ENCODE measurements around the gene SLC14A1.

The SLC14A1 gene

DNA sequence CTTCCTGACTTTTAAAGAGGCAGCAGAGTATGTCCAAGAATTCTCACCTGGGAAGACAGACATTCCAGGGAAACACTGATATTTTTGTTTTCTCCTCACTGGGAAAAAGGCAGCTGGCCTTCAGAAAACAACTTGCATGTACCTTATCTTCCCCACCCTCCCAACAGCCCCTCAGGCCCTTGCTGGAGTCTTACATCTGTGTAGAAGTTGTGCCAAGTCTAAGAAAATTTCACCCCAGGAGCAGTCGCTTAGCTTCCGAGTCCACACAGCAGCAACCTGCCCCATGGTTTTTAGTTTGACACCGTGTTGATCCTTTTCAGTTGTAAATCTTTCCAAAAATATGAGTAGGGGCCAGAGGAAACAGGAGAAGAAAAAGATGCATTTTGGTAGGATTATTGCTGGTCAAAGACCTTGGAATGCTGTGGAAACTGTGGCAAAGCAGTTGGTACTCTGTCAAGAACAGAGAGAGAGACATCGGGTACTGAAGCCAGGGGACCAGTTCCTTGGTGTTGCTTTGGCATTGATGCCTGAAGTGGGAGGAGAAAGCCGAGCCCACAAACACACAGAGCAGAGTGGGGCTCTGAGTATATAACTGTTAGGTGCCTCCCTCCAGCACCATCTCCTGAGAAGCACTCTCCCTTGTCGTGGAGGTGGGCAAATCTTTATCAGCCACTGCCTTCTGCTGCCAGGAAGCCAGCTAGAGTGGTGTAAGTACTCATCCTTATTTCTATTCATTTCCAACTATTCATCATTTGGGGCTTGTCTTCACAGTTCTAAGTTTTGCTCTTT is at the start of gene SLC14A1:
Gene SLC14A1, plus strand, starts transcription at position 615 of the 789 bp plus-strand sequence. CDS start 6,140 bp downstream, outside the sequence.
- DNase-seq (ENCODE audit: low spot score), result no peak

DNA sequence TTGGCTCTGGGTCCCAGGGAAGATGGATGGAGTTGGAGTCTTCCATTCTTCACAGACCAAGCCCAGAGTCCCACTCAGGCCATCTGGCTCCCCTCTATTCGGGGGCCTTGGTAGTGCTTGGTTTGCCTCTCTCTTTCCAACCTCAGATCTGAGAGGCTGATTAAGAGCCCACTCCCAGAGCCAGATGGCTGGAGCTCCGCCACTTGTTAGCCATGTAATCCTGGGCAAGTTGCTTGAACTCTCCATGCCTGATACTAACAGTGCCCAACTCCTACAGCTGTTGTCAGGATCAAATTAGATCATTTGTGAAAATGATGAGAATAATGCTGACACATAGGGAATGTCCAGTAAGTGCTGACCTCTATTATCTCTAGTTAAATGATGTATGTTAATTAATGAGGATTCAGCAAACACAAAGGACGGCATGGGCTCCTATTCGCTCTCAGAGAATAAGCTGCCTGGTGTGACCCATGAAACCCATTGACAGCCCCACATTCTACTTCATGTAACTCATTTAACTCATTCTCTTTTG is 46.6 kb upstream of the SLC14A1 start:
- no peak for DNase-seq (ENCODE audit: low spot score)

DNA sequence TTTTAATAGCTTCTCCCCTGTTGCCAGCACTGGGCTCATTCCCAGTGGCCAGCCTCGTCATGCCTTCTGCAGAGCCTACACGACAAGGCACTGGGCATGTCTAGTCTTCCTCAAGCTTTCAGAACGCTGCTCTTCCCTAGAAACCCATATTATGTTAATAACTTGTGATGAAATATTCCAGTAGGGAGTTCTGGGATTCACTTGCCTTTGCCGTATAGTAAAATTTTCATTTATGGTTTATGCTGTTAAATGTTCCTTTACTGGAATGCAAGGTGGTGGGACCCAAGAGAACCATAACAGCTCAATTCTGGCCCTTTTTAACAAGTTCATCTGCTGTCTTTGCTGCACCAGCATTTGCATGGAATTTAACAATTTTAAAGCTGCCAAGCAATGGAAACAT is 45.5 kb upstream of the SLC14A1 start:
- no peak for DNase-seq (ENCODE audit: low spot score)

DNA sequence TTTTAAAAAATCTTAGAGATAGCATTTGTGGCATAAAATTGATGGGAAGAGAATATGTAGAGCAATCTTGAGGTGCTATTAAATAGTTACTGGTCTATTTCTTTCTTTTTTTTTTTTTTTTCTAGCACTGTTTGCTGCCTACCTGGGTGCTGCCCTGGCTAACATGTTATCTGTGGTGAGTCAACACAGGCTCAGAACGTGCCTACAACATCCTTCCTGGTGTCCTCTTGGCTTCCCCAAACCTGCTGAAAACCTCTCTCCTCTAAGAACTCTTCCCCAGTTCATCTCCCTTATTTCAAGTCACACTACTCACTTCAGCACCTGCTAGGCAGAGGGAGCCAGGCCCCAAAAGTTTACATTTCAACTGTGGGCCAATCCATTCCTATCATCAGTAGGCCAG is 45.1 kb upstream of the SLC14A1 start:
- DNase-seq (ENCODE audit: low spot score), result no peak

DNA sequence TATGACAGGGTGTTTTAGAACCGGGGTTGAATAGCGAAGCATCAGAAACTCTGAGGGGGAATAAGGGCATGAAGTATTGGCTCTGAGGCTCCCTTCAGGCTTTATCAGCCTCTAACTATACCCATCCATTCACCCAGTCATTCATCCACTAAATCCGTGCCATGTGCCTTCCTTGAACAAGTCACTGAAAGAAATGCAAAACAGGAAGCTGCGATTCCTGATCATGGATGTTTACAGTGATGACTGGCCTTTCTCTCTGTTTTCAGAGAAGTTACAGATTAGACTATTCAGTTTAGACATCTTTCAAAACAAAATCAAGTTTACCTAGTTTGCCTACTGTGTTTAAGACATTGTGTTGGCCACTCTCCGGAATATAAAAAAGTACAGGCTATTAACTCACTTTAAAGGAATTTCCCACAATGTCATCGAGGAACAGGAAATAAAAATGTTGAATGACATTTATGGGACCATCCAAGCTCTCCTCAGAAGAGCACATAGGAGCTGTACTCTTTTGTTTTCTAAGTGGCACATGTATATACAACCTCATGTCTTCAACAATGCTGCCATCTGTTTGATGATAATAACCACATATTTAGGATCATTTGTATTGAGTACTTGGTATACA is 43.8 kb upstream of the SLC14A1 start:
- no peak for DNase-seq (ENCODE audit: low spot score)

DNA sequence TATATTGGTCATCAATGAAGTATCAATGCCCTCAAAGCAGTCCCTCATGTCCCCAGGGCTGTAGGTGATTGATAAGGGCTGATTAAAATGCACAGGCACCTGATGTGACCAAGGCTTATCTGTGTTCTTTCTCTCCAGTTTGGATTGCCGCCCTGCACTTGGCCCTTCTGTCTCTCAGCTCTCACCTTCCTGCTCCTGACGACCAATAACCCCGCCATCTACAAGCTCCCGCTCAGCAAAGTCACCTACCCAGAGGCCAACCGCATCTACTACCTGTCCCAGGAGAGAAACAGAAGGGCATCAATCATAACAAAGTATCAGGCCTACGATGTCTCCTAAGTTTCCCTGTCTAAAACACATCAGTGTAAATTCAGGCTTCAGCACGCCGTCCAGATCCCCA is 41.8 kb upstream of the SLC14A1 start:
- DNase-seq (ENCODE audit: low spot score), result no peak

DNA sequence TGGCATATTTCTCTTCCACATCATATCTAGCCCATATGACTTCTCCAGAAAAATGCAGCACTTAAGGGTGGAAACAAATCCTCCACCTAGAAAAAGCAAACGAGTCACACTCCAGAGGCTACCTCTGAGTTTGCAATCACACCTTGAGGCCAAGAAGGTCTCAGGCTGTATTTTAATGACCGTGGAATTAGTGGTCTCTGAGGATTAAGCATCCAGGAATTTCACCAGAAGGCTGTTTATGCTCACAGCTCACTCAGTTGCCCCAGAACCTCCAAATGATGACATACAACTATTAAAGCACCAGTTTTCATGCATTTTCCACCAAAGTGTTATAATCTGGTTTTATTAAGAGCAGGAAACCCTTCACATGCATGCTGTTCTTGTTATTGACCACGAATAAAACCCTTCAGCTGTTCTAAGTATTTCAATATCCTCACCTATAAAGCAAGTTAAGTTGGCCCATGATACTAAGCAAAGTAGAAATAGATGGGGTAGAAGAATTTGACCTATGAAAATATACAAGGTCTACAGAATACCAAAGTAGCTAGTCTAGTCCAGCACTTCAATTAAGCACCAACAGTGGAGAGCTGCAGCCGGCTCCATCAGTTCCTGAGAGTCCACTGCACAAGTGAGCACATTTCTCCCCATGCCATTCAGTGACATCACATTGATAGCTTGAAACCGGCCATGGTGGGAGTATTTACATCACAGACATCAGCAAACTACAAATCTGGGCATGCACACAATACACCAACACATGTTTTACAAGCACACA is 39.5 kb upstream of the SLC14A1 start:
- no peak for DNase-seq (ENCODE audit: low spot score)

DNA sequence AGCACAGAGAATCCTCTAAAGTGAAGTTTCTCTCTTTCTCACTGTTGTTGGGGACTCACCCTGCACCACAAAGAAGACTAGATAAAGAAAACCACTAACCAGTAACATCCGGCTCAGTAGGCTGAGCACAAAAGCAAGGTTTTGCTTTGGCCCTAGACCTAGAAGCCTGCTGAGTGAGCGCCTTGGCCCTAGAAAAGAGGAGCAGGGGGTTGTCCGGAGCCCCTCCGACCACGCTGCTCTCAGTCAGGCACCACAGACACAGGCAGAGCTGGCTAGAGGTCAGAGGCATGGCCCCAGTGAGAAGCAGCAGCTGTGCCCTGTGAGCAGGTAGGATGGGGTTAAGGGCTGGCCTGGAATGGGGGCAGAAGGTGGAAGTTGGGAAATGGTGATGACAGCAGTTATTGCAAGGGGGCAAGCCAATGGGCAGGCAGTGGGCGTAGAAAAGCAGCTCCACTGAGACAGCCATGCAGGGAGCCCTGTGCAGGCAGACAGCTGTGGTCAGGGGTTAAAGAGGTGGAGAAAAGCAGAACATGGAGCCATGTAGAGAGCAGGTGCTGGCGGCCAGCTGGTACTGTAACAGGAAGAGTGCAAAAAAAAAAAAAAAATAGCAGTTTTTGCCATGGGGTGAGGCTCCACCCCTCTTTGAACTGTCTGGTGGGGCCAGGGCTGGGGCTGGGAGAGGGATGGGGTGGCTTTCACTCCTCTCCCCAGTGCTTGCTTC is 36.9 kb upstream of the SLC14A1 start:
- DNase-seq (ENCODE audit: low spot score), result no peak

DNA sequence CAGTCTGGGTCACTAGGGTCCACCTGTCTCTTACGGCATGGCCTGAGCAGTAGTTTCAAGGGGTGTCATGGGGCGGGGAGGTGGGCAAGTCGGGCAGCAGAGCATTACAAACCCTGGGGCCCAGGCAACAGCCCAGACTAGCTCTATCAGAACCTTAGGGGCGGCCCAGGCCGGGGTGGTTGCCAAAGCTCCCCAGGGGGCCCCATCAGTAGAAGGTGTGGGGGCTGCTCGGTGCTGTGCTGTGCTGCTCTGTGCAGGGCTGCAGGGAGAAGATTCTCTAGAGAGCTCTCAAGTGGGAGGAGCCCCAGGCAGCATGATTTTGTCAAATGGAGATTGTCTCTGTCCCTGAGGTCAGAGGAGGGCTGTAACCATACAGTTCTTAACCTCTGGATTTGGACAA is 36.4 kb upstream of the SLC14A1 start:
- no peak for DNase-seq (ENCODE audit: low spot score)

DNA sequence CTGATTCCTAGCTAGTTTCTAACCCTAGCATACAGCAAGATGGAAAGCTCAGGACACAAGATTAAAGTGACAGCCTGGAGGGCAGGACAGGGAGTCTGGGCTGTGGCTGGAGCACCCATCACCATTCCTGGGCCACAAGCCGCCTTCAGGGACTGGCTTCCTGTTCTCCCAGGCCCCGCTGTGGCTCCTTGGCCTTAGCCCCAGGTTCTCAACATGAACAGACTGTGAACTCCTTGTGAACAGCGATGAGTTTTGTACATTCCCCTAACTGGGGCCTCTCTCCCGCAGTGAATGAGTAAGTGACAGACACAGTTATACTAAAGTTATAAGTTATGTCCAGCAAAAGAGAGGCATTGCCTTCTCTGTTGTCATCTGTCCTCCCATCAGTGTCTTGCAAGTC is 35.9 kb upstream of the SLC14A1 start:
- no peak for DNase-seq (ENCODE audit: low spot score)

DNA sequence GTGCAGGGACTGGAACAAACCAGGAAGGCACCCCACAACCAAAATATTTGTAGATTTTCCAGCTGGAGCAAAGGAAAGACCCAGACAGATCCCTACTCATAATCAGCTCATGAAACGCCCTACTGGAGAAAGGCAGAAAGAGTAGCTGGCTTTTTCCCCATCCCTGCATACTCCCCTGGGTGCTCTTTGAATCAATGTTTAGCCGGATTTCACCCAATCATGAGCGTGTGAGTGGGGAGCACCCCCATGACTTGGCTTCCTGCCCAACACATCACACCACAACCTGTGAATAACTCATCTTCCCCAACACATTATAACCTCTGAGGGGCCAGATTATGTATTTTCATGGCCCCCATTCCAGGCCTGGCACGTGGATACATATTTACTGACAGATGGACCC is 35.1 kb upstream of the SLC14A1 start:
- no peak for DNase-seq (ENCODE audit: low spot score)

DNA sequence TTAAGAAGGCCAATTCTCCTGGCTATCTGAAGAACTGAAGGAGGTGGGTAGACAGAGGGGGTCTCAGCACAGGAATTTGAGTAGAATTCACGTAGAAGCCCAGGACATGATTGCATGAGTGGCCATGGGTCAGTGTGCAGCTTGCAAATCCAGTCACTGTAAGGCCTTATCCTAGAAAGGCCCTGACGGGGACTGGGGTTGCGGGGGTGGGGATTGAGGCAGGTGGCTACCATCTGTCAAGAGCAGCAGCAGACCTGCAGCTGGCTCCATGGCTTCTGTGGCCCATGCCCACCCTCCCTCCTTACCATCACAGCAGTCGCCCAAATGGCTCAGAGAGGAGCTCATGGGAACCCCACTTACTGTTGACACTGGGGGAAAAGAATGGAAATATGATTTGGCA is 34.6 kb upstream of the SLC14A1 start:
- DNase-seq (ENCODE audit: low spot score), result no peak

DNA sequence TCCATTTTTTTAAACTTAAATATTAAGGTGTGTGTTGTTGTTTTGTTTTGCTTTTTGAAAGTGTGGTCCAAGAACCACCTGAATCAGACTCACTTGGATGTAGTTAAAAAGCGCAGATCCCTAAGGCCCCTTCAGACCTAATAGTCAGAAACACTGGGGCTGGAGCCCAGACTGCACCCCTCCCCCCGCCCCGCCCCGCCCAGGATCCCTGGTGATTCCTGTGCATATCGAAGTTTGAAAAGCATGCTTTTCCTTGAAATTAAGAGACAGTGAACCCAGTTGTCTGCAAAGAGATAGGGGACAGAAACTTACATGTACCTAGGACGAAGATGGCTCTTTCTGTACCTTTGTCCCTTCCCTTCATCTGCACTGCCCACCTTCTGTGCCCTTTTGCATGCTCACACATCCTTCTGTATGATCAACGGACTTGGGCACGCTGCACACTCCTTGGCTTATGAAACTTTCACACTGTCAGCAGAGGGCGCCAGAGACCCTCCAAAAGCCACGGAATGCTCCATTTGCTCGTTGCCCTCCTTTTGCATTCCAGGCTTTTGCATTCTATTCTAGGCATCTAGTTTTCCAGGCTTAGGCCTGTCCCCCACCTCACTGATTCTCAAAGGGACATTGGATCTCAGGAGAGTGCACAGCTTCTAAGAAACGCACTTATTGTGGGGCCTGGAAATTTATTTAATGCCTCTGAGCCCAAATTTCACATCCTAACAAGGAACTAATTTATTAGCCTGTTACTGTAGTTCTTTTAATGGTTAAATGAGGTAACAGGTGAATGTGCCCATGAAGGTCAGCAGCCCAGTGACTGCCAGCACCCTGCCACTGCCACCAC is 32.8 kb upstream of the SLC14A1 start:
- peak; percentile 31 for DNase-seq (ENCODE audit: low spot score)

DNA sequence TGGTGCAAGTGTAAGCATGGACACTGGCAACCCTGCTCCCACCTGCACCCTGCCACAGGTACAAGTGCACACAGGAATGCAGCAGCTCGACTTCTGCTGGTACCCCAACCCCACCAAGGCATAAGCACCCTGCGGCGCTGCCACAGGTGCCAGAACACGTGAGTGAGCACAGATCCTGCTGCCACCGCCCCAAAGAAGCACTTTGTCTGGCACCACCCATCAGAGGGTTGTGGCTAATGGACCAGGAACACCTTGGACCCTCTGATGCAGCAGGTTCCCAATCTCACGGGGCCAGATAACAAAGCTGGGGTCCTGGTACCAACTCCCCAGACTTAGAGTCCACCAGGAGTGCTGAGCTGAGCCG is 32.2 kb upstream of the SLC14A1 start:
- no peak for DNase-seq (ENCODE audit: low spot score)

DNA sequence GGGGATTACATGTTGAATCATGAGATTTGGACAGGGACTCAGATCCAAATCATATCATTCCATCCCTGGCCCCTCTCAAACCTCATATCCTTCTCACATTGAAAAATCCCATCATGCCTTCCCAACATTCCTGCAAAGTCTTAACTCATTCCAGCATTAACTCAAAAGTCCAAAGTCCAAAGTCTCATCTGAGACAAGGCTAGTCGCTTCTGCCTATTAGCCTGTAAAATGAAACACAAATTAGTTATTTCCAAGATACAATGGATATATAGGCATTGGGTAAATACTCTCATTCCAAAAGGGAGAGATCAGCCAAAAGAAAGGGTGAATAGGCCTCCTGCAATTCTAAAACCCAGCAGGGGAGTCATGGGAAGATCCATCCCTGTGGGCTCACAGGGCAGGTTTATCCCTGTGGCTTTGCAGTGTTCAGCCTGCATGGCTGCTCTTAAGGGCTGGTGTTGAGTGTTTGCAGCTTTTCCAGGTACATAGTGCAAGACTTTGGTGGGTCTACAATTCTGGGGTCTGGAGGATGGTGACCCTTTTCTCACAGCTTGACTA is 21.2 kb upstream of the SLC14A1 start:
- DNase-seq (ENCODE audit: low spot score), result no peak

DNA sequence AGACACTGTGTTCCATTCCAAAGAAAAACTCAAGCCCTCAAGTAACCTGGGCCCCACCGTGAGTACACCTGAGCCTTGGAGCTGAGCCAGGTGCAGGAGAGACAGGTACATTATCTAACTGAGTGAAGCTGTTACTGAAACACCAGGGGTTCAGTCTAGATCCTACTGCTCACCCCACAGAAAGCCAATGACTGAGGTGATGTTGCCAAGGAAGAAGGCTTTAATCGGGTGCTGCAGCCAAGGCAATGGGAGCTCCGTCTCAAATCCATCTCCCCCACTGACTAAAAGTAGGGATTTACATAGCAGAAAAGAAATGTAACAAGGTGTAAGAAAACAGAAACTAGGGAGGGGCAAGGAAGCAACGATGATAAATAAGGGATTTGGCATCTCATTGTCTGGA is 15.2 kb upstream of the SLC14A1 start:
- DNase-seq (ENCODE audit: low spot score), result no peak

DNA sequence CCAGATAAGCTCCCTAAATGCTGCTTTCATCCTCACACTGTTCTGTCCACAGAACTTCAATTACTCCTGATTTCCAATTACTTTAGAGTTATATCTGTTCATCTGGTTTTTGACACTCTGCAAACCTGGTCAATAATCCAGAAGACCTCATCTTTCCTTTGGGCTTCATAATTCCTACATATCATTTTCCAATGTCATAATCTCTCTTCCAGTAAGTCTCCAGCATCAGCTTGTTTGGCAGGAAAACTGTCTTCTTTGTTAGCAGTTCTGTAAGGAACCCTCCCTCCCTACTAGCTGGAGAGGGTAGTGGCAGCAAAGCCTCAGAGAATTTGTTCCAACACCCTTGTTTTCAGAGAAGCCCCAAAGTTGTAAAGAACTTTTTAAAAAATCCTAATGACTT is 11.9 kb upstream of the SLC14A1 start:
- DNase-seq (ENCODE audit: low spot score), result no peak

DNA sequence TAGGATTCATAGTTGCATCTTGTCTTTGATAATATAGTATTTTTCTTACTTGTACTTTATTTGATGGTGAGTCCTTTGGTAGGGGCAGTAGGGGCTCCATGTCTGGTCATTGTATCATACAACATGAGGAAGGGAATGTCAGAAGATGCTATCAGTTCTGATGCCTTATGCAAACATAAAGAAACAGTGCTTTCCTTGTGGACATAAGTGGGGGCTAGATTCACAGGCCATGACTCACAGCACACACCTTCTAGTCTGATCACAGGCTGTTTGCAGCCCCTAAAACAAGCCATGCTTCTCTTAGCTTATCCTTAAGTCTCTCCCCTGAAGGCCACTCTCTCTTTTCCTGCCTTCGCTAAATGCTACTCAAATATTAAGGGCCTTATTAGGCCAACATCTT is 10.7 kb upstream of the SLC14A1 start:
- peak; percentile 16 for DNase-seq (ENCODE audit: low spot score)

DNA sequence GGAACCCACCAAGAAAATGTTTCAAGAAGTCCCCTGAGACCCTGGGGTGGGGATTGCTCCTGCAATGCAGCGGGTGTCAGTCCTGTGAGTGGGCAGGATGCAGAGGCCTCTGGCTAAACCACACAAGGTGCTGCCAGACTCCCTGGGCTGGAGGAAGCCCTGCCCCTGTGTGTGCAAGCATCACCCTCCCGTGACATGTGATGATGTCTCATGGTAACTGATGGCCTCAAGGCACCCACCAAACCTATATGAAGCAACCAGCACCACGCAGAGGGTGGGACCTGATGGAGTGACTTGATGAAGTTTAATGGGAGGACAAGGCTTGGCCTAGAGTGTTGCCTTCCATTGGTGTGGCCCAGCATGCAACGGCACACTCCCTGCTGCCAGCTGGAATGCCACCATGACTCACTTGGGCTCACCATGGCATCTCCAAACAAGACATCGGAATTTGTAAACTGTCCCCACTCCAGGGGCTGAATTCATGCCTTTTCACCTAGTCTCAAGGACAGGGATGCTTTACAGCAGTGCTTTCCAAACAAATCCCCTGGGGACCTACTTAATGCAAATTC is 8.7 kb upstream of the SLC14A1 start:
- DNase-seq (ENCODE audit: low spot score), result no peak

DNA sequence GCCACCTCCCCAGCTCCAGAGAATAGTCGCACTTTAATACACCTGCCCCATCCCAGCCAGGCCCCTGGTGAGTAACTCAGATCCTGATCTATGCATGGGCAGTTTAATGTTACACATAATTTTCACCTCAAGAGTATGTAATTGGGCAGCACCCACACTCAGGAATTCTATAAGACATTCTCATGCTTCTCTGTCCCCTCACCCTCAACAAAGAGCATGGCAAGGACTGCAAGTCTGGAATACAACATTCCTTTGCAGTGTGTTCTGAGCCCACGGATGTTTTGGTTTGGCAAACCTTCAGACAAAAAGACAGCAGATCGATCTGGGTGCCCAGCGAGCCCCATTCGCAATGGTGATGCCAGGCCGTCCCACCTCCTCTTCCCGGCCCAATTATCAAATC is 4.9 kb upstream of the SLC14A1 start:
- no peak for DNase-seq (ENCODE audit: low spot score)

DNA sequence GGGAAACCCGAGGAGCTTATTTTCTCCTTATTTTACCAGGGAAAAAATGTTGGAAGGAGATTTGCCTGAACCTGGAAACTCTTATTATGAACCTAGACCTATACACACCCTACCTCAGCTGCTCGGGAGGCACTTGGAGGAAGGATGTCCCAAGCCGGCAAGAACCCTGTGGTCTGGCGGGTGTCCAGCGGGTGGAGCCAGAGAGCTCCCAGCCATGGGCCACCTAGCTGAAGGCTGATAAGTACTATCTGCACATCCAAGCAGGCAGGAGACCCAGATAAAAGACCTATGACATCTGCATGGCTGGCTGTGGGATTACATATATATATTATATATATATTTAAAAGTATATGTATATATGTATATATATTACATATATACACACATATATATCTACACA is 1.1 kb upstream of the SLC14A1 start:
- DNase-seq (ENCODE audit: low spot score), result peak; percentile 53
